ENCODE results near the gene FBXL15. TPM values are rescaled to one million over a fixed set of nuclear protein-coding genes. Genes with fewer than 3 reads are reported as not detected.

The FBXL15 gene
- total and polyA plus RNA-seq, 9 of the 15 experiments (the other 6 are each of a cell fraction or from before 2014, with no cell fraction given) = 0.08 to 25.9 (median 3.5) TPM

DNA sequence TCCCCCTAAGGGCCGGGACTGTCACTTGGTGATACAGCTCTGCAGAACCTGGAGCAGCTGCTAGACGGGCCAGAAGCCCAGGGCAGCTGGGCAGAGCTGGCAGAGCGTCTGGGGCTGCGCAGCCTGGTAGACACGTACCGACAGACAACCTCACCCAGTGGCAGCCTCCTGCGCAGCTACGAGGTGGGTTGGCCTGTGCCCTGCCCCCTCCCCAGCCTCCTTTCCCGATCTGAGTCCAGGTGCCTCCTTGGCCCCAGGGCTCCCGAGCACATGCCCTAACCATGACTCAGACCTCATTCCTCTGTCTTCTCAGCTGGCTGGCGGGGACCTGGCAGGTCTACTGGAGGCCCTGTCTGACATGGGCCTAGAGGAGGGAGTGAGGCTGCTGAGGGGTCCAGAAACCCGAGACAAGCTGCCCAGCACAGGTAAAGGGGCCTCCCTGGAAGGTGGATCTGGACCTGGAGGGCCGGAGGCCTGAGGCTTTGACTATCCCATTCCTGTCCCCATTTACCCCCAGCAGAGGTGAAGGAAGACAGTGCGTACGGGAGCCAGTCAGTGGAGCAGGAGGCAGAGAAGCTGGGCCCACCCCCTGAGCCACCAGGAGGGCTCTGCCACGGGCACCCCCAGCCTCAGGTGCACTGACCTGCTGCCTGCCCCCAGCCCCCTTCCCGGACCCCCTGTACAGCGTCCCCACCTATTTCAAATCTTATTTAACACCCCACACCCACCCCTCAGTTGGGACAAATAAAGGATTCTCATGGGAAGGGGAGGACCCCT, 18.7 kb upstream of the FBXL15 start:
- H3K4me1 ChIP-seq (replicated peaks in 1 of 2; ENCODE audit: control insufficient read depth in 2 of 2, insufficient read depth in 2 of 2, low read length in 2 of 2) = peaks cover 9 to 51% of the 10 kb centered on the region in 2 experiments; a peak in 4 of 5 replicates
- no peak for FAIRE-seq
- ATAC-seq = no peak
- no peak overlapping the region for H2AFZ ChIP-seq (ENCODE audit: low read depth, low read length)
- in situ Hi-C loops (cut with MboI) = no loop called here
- no peaks in the 10 kb centered on the region for H4K20me1 ChIP-seq (replicated peaks; ENCODE audit: control insufficient read depth, insufficient read depth, low read length)
- no peak overlapping the region for H3K4me3 ChIP-seq
- no peak overlapping the region for H3K9ac ChIP-seq (ENCODE audit: insufficient read depth in 1 of 2, low read depth in 2 of 2, low read length in 2 of 2)
- TF ChIP-seq POLR2G (IDR thresholded peaks at IDR 0.05; ENCODE audit: low read depth, low read length) (0 out of 2 replicates have a peak, but pooled peaks have one; percentile 18), TRIM28 (IDR thresholded peaks at IDR 0.05) (no peak)
- H3K27me3 ChIP-seq (ENCODE audit: control insufficient read depth in 2 of 2, insufficient read depth in 2 of 2, low read length in 2 of 2) = no peaks in the 10 kb centered on the region
- no peaks in the 10 kb centered on the region for H3K9me3 ChIP-seq (replicated peaks; ENCODE audit: control insufficient read depth, insufficient read depth, low read depth, low read length)
- WGBS (ENCODE audit: insufficient coverage, low coverage, missing lambda C conversion rate) = 82% methylated on average over 11 of the region's 18 CpGs
- no peak overlapping the region for H3K4me2 ChIP-seq (ENCODE audit: insufficient read depth, low read length)
- peaks cover 13% of the 10 kb centered on the region; the same call in 1 of the 3 replicates for H3K36me3 ChIP-seq (ENCODE audit: control insufficient read depth, insufficient read depth, low read length)
- no TSS peak for BruUV-seq (replicated peaks)
- DNase-seq (ENCODE audit: extremely low read depth in 1 of 4, low spot score in 3 of 4) = no peak
- H3K27ac ChIP-seq (ENCODE audit: extremely low read depth, low read depth, low read length) = no peak overlapping the region
- intact Hi-C loops (cut with micrococcal nuclease) = no loop called here
- no peaks in the 10 kb centered on the region for H3K9me1 ChIP-seq (ENCODE audit: control insufficient read depth, insufficient read depth, low read length)
- CTCF ChIA-PET (ENCODE audit: low intra/inter-chr PET ratio) = no interaction called here
- no peaks in the 10 kb centered on the region for H3K79me2 ChIP-seq (ENCODE audit: control insufficient read depth, insufficient read depth, low read length)
- POLR2A ChIA-PET = interaction anchor here (0.6 to 1.0 kb wide), 2 partner anchors 50 to 290 kb away, joined by 3 read pairs; partner anchors contain the start of gene C10orf95

DNA sequence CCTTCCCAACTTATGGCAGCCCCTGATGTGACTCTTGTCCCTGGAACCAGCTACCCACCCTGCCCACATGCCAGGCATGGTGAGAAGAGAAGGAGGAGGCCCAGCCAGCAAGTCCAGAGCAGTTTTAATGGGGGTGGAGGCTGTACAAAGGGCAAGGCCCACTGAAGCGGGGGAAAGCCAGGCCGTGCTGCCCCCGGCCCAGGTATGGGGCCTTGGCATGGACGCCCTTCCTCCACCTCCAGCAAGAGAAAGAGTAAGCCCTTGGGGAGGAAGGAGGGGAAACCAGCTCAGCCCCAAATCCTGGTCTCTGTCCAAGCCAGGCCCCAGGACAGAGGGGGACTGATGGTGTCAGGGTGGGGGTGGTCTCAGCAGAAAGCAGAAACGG, 18.1 kb upstream of the FBXL15 start:
- ChIA-PET CTCF (ENCODE audit: low intra/inter-chr PET ratio) (no interaction called here), POLR2A (interaction anchor here (1.0 kb wide), 1 partner anchor 49 kb away, joined by 3 read pairs; the partner anchor contains the start of gene C10orf95)
- H3K4me2 ChIP-seq (ENCODE audit: insufficient read depth, low read length) = no peak overlapping the region
- H3K27me3 ChIP-seq (ENCODE audit: control insufficient read depth in 2 of 2, insufficient read depth in 2 of 2, low read length in 2 of 2) = no peaks in the 10 kb centered on the region
- no peaks in the 10 kb centered on the region for H3K9me3 ChIP-seq (replicated peaks; ENCODE audit: control insufficient read depth, insufficient read depth, low read depth, low read length)
- H3K79me2 ChIP-seq (ENCODE audit: control insufficient read depth, insufficient read depth, low read length) = no peaks in the 10 kb centered on the region
- DNase-seq (ENCODE audit: extremely low read depth in 1 of 4, low spot score in 3 of 4) = no peak
- no peak overlapping the region for H2AFZ ChIP-seq (ENCODE audit: low read depth, low read length)
- intact Hi-C loops (cut with micrococcal nuclease) = no loop called here
- H3K27ac ChIP-seq (ENCODE audit: extremely low read depth, low read depth, low read length) = no peak overlapping the region
- no peaks in the 10 kb centered on the region for H4K20me1 ChIP-seq (replicated peaks; ENCODE audit: control insufficient read depth, insufficient read depth, low read length)
- TF ChIP-seq KLF6 (CRISPR knock-in tag; IDR thresholded peaks at IDR 0.05; ENCODE audit: borderline replicate concordance) = no peak
- in situ Hi-C loops (cut with MboI) = no loop called here
- WGBS (ENCODE audit: insufficient coverage, low coverage, missing lambda C conversion rate) = 90% methylated on average over 2 of the region's 5 CpGs
- no peak overlapping the region for H3K9ac ChIP-seq (ENCODE audit: insufficient read depth in 1 of 2, low read depth in 2 of 2, low read length in 2 of 2)
- no peak for FAIRE-seq
- no peaks in the 10 kb centered on the region for H3K9me1 ChIP-seq (ENCODE audit: control insufficient read depth, insufficient read depth, low read length)
- peaks cover 8 to 50% of the 10 kb centered on the region in 2 experiments; a peak in 4 of 5 replicates for H3K4me1 ChIP-seq (replicated peaks in 1 of 2; ENCODE audit: control insufficient read depth in 2 of 2, insufficient read depth in 2 of 2, low read length in 2 of 2)
- H3K4me3 ChIP-seq = no peak overlapping the region
- BruUV-seq (replicated peaks) = no TSS peak
- peaks cover 11% of the 10 kb centered on the region; the same call in 1 of the 3 replicates for H3K36me3 ChIP-seq (ENCODE audit: control insufficient read depth, insufficient read depth, low read length)
- no peak for ATAC-seq
